GM18907 (cell line): ENCODE measurements around the gene CYTH1.

Experiments used
- ATAC-seq: cut with Tn5 transposase; IDR thresholded peaks from one replicate; pipeline ENCODE4 v1.9.1; 2021; ENCODE audit warnings: mild to moderate bottlenecking, moderate library complexity; ENCODE audit not compliant: unreplicated experiment

Gene CYTH1

GRCh38 chr17:78718575-78719208, 63.4 kb downstream of the CYTH1 start:
- no peak for ATAC-seq

DNA sequence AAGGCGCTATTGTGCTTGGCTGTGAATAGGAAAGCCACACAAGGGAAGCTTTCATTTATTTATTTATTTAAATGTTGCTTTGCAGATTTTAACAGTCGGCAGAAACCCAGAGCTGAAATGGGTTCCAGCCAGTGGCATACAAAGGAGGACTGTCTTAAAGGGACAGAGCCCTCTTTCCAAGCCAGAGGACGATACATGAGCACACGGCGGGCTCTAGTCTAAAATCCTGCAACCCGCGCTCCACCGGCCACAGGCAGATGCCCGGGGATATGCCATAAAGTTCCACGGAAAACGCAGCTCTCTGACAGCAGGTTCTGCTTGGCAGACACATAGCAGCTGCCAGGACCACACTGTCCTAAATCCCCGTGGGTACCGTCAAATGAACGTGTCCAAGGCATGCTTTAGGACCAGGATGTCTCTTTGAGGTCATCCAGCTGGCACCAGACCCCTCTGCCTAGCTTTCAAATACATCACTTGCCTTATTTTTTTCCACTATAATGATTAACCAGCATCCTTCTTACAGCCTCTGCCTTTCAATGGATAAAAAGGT, 64.6 kb downstream of the CYTH1 start:
- no peak for ATAC-seq

- ATAC-seq = no peak
Measured at GRCh38 chr17:78716814-78717393, 65.2 kb downstream of the CYTH1 start.

- no peak for ATAC-seq
Measured at GRCh38 chr17:78716292-78716691, 65.8 kb downstream of the CYTH1 start.

GRCh38 chr17:78715876-78716275, 66.2 kb downstream of the CYTH1 start:
- no peak for ATAC-seq

- no peak for ATAC-seq
Measured at GRCh38 chr17:78715000-78715771, 66.9 kb downstream of the CYTH1 start.

- ATAC-seq = no peak
Measured at GRCh38 chr17:78714534-78714933, 67.5 kb downstream of the CYTH1 start.

DNA sequence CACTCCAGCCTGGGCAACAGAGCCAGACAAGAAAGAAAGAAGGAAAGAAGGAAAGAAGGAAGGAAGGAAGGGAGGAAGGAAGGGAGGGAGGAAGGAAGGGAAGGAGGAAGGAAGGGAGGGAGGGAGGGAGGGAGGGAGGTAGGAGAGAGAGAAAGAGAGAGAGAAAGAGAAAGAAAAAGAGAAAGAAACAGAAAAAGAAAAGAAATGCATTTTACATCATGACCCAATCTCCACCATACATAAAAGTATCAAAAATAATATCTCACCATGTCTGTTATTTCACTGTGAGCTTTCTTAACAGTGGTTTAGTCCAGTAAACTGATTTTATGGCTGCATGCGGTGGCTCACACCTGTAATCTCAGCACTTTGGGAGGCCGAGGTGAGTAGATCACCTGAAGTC, 70.0 kb downstream of the CYTH1 start:
- no peak for ATAC-seq

DNA sequence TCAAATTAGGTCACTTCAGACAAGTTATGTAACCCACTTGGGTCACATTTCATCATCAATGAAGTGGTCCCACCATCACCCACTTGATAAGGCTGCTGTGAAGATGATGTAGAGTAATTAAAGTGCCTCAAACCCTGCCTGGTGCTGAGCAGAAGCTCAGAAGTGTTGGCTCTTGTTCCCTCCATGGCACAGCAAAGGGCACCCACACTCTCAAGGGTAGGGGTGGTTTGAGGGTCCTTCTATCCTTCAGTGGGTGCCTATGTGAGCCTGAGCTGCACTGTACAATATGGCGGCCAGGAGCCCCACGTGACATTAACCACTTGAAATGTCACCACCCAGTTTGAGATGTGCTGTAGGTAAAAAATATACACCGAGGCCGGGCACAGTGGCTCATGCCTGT, 71.5 kb downstream of the CYTH1 start:
- ATAC-seq = no peak

- ATAC-seq = no peak
Measured at GRCh38 chr17:78709751-78710181, 72.3 kb downstream of the CYTH1 start.

- ATAC-seq = no peak
Measured at GRCh38 chr17:78709119-78709681, 72.9 kb downstream of the CYTH1 start.

DNA sequence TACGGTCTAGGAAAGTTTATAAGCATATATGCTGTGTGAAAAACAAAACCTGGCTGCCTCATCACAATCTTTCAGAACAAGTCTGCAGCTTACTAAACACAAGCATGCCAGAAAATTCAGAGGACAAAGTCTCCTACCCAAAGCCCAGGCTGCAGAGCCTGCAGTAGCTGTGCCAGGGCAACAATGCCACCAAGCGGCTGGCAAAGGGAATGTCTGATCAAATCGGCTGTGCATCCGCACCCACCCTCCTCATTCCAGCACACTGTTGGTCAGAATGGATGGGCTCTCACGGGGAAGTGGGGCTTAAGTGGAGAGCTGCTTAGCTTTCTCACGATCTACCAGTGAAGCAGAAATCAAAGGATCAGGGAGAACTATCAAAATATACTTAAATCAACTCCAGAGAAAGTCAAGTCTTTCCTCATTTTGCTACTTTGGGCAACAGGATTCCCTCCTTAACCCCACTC, 73.5 kb downstream of the CYTH1 start:
- no peak for ATAC-seq

- no peak for ATAC-seq
Measured at GRCh38 chr17:78707923-78708322, 74.2 kb downstream of the CYTH1 start.

GRCh38 chr17:78707016-78707415, 75.1 kb downstream of the CYTH1 start:
- no peak for ATAC-seq

DNA sequence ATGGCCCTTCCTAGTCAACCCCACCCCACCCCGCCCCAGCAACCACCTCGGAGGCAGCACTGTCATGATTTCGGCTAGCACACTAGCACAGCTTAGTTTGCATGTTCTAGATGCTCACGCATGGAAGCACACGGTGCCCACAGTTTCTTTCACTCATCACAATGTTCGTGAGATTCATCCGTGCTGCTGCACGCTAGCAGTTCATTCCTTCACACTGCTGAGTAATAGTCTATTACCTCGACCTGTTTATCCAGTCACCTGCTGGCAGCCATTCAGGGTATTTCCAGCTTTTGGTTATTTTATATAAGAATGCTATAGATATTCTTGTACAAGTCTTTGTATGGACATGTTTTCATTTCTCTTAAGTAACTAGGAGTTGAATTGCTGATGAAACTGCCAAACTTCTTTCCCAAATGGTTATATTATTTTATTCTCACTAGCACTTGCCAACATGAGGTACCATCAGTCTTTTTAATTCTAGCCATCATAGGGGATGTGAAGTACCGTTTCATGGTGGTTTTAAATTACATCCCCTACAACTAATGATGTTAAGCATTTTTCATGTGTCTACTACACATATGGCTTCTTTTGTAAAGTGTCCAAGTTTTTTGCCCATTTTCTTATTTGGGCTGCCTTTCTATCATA, 75.7 kb downstream of the CYTH1 start:
- ATAC-seq = peak; percentile 68

- no peak for ATAC-seq
Measured at GRCh38 chr17:78705071-78705470, 77.0 kb downstream of the CYTH1 start.

DNA sequence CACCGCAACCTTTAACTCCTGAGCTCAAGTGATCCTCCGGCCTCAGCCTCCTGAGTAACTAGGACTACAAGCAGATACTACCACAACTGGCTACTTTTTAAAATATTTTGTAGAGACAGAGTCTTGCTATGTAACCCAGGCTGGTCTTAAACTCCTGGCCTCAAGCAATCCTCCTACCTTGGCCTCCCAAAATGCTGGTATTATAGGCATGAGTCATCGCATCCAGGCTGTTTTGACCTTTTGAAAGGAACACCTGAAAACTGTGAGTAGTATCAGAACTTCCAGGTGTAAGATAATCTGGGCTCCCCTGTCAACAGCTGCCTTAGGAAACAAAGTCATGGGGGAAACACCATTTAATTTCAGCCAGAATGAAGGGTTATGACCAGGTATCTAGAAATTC, 77.5 kb downstream of the CYTH1 start:
- ATAC-seq = no peak

DNA sequence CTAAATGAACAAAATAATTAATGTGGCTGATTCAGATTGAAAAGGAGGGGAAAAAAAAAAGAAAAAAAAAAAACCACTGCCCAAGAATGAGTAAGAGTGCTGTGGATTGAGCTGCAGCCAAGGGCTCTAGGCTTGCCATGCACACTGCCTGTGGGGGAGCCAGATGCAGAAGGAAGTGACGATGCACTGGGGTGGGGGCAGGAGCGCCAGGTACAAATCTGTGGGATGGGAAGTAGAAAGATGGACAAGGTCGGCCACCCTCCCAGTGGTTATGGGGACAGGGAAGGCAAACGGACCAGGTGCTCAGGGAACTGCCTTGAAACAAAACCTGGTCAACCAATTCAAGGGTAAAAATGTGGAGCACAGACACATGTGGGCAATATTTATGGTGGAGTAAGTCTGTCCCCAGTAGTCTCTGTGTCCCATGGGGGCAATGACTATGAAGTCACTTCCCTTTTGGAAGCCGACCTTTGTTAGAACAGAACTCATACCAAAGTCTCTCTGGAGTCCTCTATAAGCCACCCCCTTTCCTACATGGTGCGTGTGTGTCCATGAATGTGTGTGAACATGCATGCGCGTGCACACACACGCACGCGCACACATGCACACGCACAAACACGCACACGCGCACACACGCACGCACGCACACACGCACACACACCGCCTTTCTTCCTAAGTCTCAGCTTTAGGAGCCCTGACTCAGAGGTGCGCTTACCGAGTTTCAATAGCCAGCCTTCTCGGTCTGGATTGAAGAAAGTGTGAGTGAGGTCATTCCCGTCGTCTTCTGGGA, 84.3 kb downstream of the CYTH1 start:
- ATAC-seq = no peak

DNA sequence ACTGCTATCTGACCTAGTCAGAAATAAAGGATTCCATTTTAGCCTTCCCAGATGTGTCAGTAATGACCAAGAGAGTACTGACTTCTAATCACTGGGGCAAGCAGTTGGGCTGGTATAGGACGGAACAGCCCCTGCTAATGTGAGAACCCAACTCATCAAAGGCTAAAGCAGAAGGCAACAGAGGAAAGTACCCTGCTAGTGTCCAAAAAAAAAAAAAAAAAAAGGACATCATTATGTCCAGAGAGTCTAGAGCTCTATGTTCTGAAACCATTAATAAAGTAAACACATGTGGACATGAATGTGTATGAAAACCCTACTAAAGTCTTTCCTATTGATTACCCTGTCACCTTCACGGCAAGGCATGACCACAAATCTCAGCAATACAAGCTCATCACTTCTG, 85.0 kb downstream of the CYTH1 start:
- no peak for ATAC-seq
